HCT116 (cell line): Measurements from ENCODE around the gene BCL7A. TPM values are rescaled to one million over a fixed set of nuclear protein-coding genes. Genes with fewer than 3 reads are reported as not detected.

Experiments used
- ATAC-seq: fragments of 200-7000 bp; cut with Tn5 transposase; 2 replicates; pipeline ENCODE4 v1.9.1; 2020; ENCODE audit warnings: mild to moderate bottlenecking, moderate library complexity
- BruUV-seq: library from RNA; stranded (reverse); fragments of 400-500 nt; replicated peaks from 2 replicates; lab custom pipeline; 2021; lab: Mats Ljungman, UMichigan
- CTCF ChIA-PET: fragments of 300-600 bp; sonication (Branson Sonifier 250); formaldehyde crosslinking; loops from one replicate; lab custom pipeline; 2021; ENCODE audit warnings: antibody characterized with exemption; lab: Charles Lee
- POLR2A ChIA-PET: fragments of 300-600, 350-600 bp; sonication (Branson Sonifier 250); formaldehyde crosslinking; loops from one replicate; lab custom pipeline; 2021; ENCODE audit warnings: antibody characterized with exemption; lab: Charles Lee
- RAD21 ChIA-PET, 2 experiments: fragments of 300-600 bp; sonication (Branson Sonifier 250); formaldehyde crosslinking; loops; one replicate each; lab custom pipeline; 2023; ENCODE audit warnings: low total read pairs in 2 of 2; ENCODE audit not compliant: uncharacterized antibody in 2 of 2, unreplicated experiment in 2 of 2, low non-redundant PET in 1 of 2; lab: Charles Lee
- DNase-seq: peaks from one replicate; pipeline ENCODE4 v3.0.0-alpha.2; 2010; ENCODE audit warnings: low read depth, low spot score
- H2AFZ ChIP-seq: fragments of 200-600 bp; shearing (Covaris generic), sonication (generic); 2 replicates; pipeline ENCODE4 v1.6.1; 2017; ENCODE audit warnings: low read depth, mixed run types, mixed read lengths, antibody characterized with exemption, low read length; ENCODE audit not compliant: poor library complexity, severe bottlenecking
- H3K27ac ChIP-seq: 2 replicates; pipeline ENCODE4 v1.5.1; 2012; ENCODE audit warnings: low read depth, low read length
- H3K27me3 ChIP-seq: fragments of 200-600 bp; sonication (generic); 2 replicates; pipeline ENCODE4 v1.6.1; 2016; ENCODE audit warnings: mixed run types, low read length, mixed read lengths; ENCODE audit not compliant: insufficient read depth
- H3K36me3 ChIP-seq, 2 experiments: fragments of 200-500 bp in 1 of 2; fragments of 200-600 bp in 1 of 2; sonication (Bioruptor generic) in 1 of 2; sonication (generic) in 1 of 2; 2 replicates each; pipeline versions ENCODE4 v1.5.1 to v1.6.1; 2014 to 2016; ENCODE audit warnings: low read length in 2 of 2, inconsistent platforms in 1 of 2, mixed read lengths in 1 of 2, mixed run types in 1 of 2; ENCODE audit not compliant: insufficient read depth in 2 of 2, control insufficient read depth in 1 of 2
- H3K4me1 ChIP-seq, 2 experiments: fragments of 200-600 bp in 1 of 2; sonication (generic) in 1 of 2; 2 replicates each; pipeline versions ENCODE4 v1.5.1 to v1.6.1; 2012 to 2017; ENCODE audit warnings: low read length in 2 of 2, inconsistent platforms in 1 of 2, mild to moderate bottlenecking in 1 of 2, mixed read lengths in 1 of 2, mixed run types in 1 of 2, moderate library complexity in 1 of 2; ENCODE audit not compliant: insufficient read depth in 2 of 2, control insufficient read depth in 1 of 2
- H3K4me2 ChIP-seq: fragments of 200-600 bp; sonication (generic); 2 replicates; pipeline ENCODE4 v1.6.1; 2017; ENCODE audit warnings: mixed run types, low read length, mixed read lengths
- H3K4me3 ChIP-seq, 2 experiments: fragments of 200-600 bp in 1 of 2; sonication (generic) in 1 of 2; replicated peaks in 1 of 2; 2 replicates each; pipeline ENCODE4 v1.5.1; 2011 to 2016; ENCODE audit warnings: low read length in 2 of 2, control low read depth in 1 of 2, low read depth in 1 of 2, mild to moderate bottlenecking in 1 of 2, mixed read lengths in 1 of 2, mixed run types in 1 of 2
- H3K79me2 ChIP-seq: fragments of 200-600 bp; sonication (generic); 2 replicates; pipeline ENCODE4 v1.6.1; 2017; ENCODE audit warnings: mild to moderate bottlenecking, mixed run types, low read length, moderate library complexity, mixed read lengths; ENCODE audit not compliant: insufficient read depth
- H3K9ac ChIP-seq: fragments of 200-600 bp; sonication (generic); 2 replicates; pipeline ENCODE4 v1.6.1; 2016; ENCODE audit warnings: low read length, mixed read lengths
- H3K9me2 ChIP-seq: fragments of 200-600 bp; sonication (generic), shearing (Covaris generic); 2 replicates; pipeline ENCODE4 v1.6.1; 2017; ENCODE audit warnings: mixed run types, mild to moderate bottlenecking, moderate library complexity; ENCODE audit not compliant: insufficient read depth
- H3K9me3 ChIP-seq, 2 experiments: fragments of 200-500 bp in 1 of 2; fragments of 200-600 bp in 1 of 2; sonication (Bioruptor generic) in 1 of 2; sonication (generic) in 1 of 2; 2 replicates each; pipeline ENCODE4 v1.6.1; 2014 to 2017; ENCODE audit warnings: low read length in 2 of 2, mixed read lengths in 2 of 2, inconsistent platforms in 1 of 2, low read depth in 1 of 2, mild to moderate bottlenecking in 1 of 2, mixed run types in 1 of 2, moderate library complexity in 1 of 2; ENCODE audit not compliant: control insufficient read depth in 1 of 2, insufficient read depth in 1 of 2
- H4K20me1 ChIP-seq: fragments of 200-600 bp; sonication (generic), shearing (Covaris generic); 2 replicates; pipeline ENCODE4 v1.6.1; 2017; ENCODE audit warnings: mixed run types, mild to moderate bottlenecking, moderate library complexity; ENCODE audit not compliant: insufficient read depth
- ATF3 ChIP-seq: IDR thresholded peaks from 2 replicates; pipeline ENCODE4 v1.6.1; 2012
- FOSL1 ChIP-seq: IDR thresholded peaks from 2 replicates; pipeline ENCODE4 v1.6.1; 2012; ENCODE audit warnings: low read depth
- JUND ChIP-seq: IDR thresholded peaks from 2 replicates; pipeline ENCODE4 v1.6.1; 2012
- MAX ChIP-seq: IDR thresholded peaks from 2 replicates; pipeline ENCODE4 v1.6.1; 2012
- POLR2A ChIP-seq: IDR thresholded peaks from 2 replicates; pipeline ENCODE4 v1.7.0; 2011; ENCODE audit warnings: borderline replicate concordance; ENCODE audit not compliant: insufficient read depth, insufficient read length; ENCODE audit errors: extremely low read depth
- POLR2AphosphoS5 ChIP-seq: IDR thresholded peaks from 2 replicates; pipeline ENCODE4 v1.6.1; 2011; ENCODE audit warnings: mild to moderate bottlenecking, low read depth, low read length, moderate library complexity
- RAD21 ChIP-seq: IDR thresholded peaks from 2 replicates; pipeline ENCODE4 v1.6.1; 2012; ENCODE audit warnings: low read depth, mild to moderate bottlenecking
- SIN3A ChIP-seq: IDR thresholded peaks from 2 replicates; pipeline ENCODE4 v1.6.1; 2012; ENCODE audit warnings: low read depth
- SP1 ChIP-seq: IDR thresholded peaks from 2 replicates; pipeline ENCODE4 v1.6.1; 2012; ENCODE audit warnings: low read depth
- SRF ChIP-seq: IDR thresholded peaks from 2 replicates; pipeline ENCODE4 v1.6.1; 2012; ENCODE audit warnings: low read depth
- YY1 ChIP-seq: IDR thresholded peaks from 2 replicates; pipeline ENCODE4 v1.6.1; 2011; ENCODE audit warnings: low read length, low read depth, moderate library complexity, mild to moderate bottlenecking; ENCODE audit not compliant: insufficient replicate concordance; ENCODE audit errors: extremely low read depth
- ZNF274 ChIP-seq: fragments of 200-500 bp; sonication (Bioruptor generic); IDR thresholded peaks from 2 replicates; pipeline ENCODE4 v1.6.1; 2014; ENCODE audit warnings: mild to moderate bottlenecking, low read depth, low read length, inconsistent platforms
- intact Hi-C: fragments of 100-400 bp; cut with micrococcal nuclease; formaldehyde crosslinking; loops from 2 replicates; pipeline ENCODE4 v1.10.0; 2022
- total RNA-seq: library from RNA; stranded (reverse); gene quantifications from one replicate; pipeline ENCODE4 v1.2.1, GENCODE V29; 2021; ENCODE audit not compliant: unreplicated experiment

Gene BCL7A
- total RNA-seq, 1 experiment from 2014 or later: 14.2 TPM

- Histone ChIP-seq H3K4me2 (no peak overlapping the region), H4K20me1 (no peaks in the 10 kb centered on the region), H2AFZ (no peak overlapping the region), H3K27me3 (no peaks in the 10 kb centered on the region), H3K4me3 (no peak overlapping the region), H3K79me2 (peaks cover 23% of the 10 kb centered on the region; the same call in 1 of the 2 replicates), H3K36me3 (peaks cover 0 to 5% of the 10 kb centered on the region in 2 experiments; a peak in 1 of 4 replicates), H3K9me2 (no peaks in the 10 kb centered on the region), H3K4me1 (peaks cover 0 to 4% of the 10 kb centered on the region in 2 experiments; a peak in 1 of 4 replicates), H3K9ac (no peak overlapping the region), H3K27ac (0 out of 2 replicates have a peak overlapping the region, but pooled peaks have one; percentile 5), H3K9me3 (no peaks in the 10 kb centered on the region)
- ChIA-PET CTCF (no interaction called here), POLR2A (no interaction called here), RAD21 (no interaction called here)
- ATAC-seq (no peak), DNase-seq (no peak)
- BruUV-seq: no TSS peak
- intact Hi-C loops: no loop called here
- TF ChIP-seq POLR2AphosphoS5 (no peak), RAD21 (no peak), SIN3A (no peak), FOSL1 (no peak), SP1 (no peak), YY1 (no peak), ZNF274 (no peak), MAX (no peak), POLR2A (no peak)
Observed at GRCh38 chr12:122035292-122035691, 13.6 kb downstream of the BCL7A start.

- H3K79me2 ChIP-seq: peaks cover 18% of the 10 kb centered on the region; the same call in 1 of the 2 replicates
- peaks cover 0 to 4% of the 10 kb centered on the region in 2 experiments; a peak in 1 of 4 replicates for H3K4me1 ChIP-seq
- H2AFZ ChIP-seq: no peak overlapping the region
- no peaks in the 10 kb centered on the region for H3K27me3 ChIP-seq
- H3K4me3 ChIP-seq: no peak overlapping the region
- no peaks in the 10 kb centered on the region for H3K9me3 ChIP-seq
- no peak for TF ChIP-seq SRF
- no peak for TF ChIP-seq SIN3A
- no peak for TF ChIP-seq JUND
- no peak for TF ChIP-seq ATF3
- TF ChIP-seq ZNF274: no peak
- TF ChIP-seq FOSL1: no peak
- TF ChIP-seq, all 23 proteins: peak for 0
- no TSS peak for BruUV-seq
- no peak for DNase-seq
- H3K4me2 ChIP-seq: no peak overlapping the region
- H3K36me3 ChIP-seq: peaks cover 0 to 9% of the 10 kb centered on the region in 2 experiments; a peak in 2 of 4 replicates
- no peak overlapping the region for H3K9ac ChIP-seq
- ATAC-seq: no peak
- ChIA-PET POLR2A (no interaction called here), CTCF (interaction anchor here (2.2 kb wide), 1 partner anchor 18 kb away, joined by 5 read pairs; no protein-coding TSS in a partner anchor), RAD21 (no interaction called here)
- no peaks in the 10 kb centered on the region for H3K9me2 ChIP-seq
- intact Hi-C loops: no loop called here
- H3K27ac ChIP-seq: no peak overlapping the region
- no peaks in the 10 kb centered on the region for H4K20me1 ChIP-seq
Observed at GRCh38 chr12:122036153-122036552, 14.5 kb downstream of the BCL7A start.
